H9 (cell line): Measurements from ENCODE around the gene IL1RAPL1. TPM values are rescaled to one million over a fixed set of nuclear protein-coding genes. Genes with fewer than 3 reads are reported as not detected.

Source experiments
- DNase-seq: peaks from one replicate; pipeline ENCODE4 v3.0.0-alpha.2; 2017
- H2AFZ ChIP-seq: one replicate; pipeline ENCODE4 v1.6.1; 2013; ENCODE audit warnings: mild to moderate bottlenecking, low read length, control low read depth, moderate library complexity
- H2AK5ac ChIP-seq: 2 replicates; pipeline ENCODE4 v1.6.1; 2013; ENCODE audit warnings: low read length, control low read depth, mixed read lengths; ENCODE audit not compliant: insufficient read length
- H2BK120ac ChIP-seq: one replicate; pipeline ENCODE4 v1.6.1; 2013; ENCODE audit warnings: low read depth, mild to moderate bottlenecking, low read length, control low read depth, inconsistent platforms; ENCODE audit not compliant: poor library complexity, severe bottlenecking
- H2BK12ac ChIP-seq: 2 replicates; pipeline ENCODE4 v1.6.1; 2013; ENCODE audit warnings: low read length, control low read depth, mixed read lengths, low read depth; ENCODE audit not compliant: insufficient read length
- H2BK15ac ChIP-seq: 2 replicates; pipeline ENCODE4 v1.6.1; 2013; ENCODE audit warnings: low read depth, low read length, control low read depth
- H2BK20ac ChIP-seq: one replicate; pipeline ENCODE4 v1.6.1; 2013; ENCODE audit warnings: low read depth, mild to moderate bottlenecking, low read length, control low read depth, inconsistent platforms; ENCODE audit not compliant: poor library complexity, severe bottlenecking
- H2BK5ac ChIP-seq: 2 replicates; pipeline ENCODE4 v1.6.1; 2013; ENCODE audit warnings: low read length, control low read depth, mixed read lengths; ENCODE audit not compliant: insufficient read length
- H3K14ac ChIP-seq: 2 replicates; pipeline ENCODE4 v1.6.1; 2013; ENCODE audit warnings: low read length, control low read depth; ENCODE audit not compliant: insufficient read depth
- H3K18ac ChIP-seq: 2 replicates; pipeline ENCODE4 v1.6.1; 2013; ENCODE audit warnings: low read depth, mild to moderate bottlenecking, mixed read lengths, low read length, control low read depth; ENCODE audit not compliant: insufficient read length
- H3K23ac ChIP-seq: 2 replicates; pipeline ENCODE4 v1.6.1; 2013; ENCODE audit warnings: low read length, control low read depth, mixed read lengths, low read depth; ENCODE audit not compliant: insufficient read length
- H3K23me2 ChIP-seq: 2 replicates; pipeline ENCODE4 v1.6.1; 2013; ENCODE audit warnings: low read depth, mild to moderate bottlenecking, mixed read lengths, low read length, control low read depth; ENCODE audit not compliant: insufficient read length, poor library complexity, severe bottlenecking
- H3K27ac ChIP-seq: 2 replicates; pipeline ENCODE4 v1.5.1; 2013; ENCODE audit warnings: low read length, control low read depth, mixed read lengths, low read depth; ENCODE audit not compliant: insufficient read length
- H3K27me3 ChIP-seq: 2 replicates; pipeline ENCODE4 v1.6.1; 2013; ENCODE audit warnings: low read length, control low read depth, inconsistent platforms; ENCODE audit not compliant: insufficient read depth
- H3K4ac ChIP-seq: 2 replicates; pipeline ENCODE4 v1.6.1; 2013; ENCODE audit warnings: low read depth, mild to moderate bottlenecking, control low read depth, inconsistent platforms, low read length, moderate library complexity
- H3K4me1 ChIP-seq: 2 replicates; pipeline ENCODE4 v1.6.1; 2013; ENCODE audit warnings: low read length, control low read depth, inconsistent platforms; ENCODE audit not compliant: insufficient read depth
- H3K4me2 ChIP-seq: 2 replicates; pipeline ENCODE4 v1.6.1; 2013; ENCODE audit warnings: low read length, control low read depth, mixed read lengths; ENCODE audit not compliant: insufficient read length, insufficient read depth
- H3K56ac ChIP-seq: 2 replicates; pipeline ENCODE4 v1.6.1; 2013; ENCODE audit warnings: low read depth, mild to moderate bottlenecking, mixed read lengths, low read length, control low read depth; ENCODE audit not compliant: insufficient read length
- H3K79me1 ChIP-seq: 2 replicates; pipeline ENCODE4 v1.6.1; 2013; ENCODE audit warnings: low read depth, mild to moderate bottlenecking, moderate library complexity, low read length, control low read depth, inconsistent platforms; ENCODE audit not compliant: insufficient read depth, poor library complexity, severe bottlenecking
- H3K79me2 ChIP-seq: 2 replicates; pipeline ENCODE4 v1.6.1; 2013; ENCODE audit warnings: low read length, control low read depth, inconsistent platforms; ENCODE audit not compliant: insufficient read depth
- H3K9ac ChIP-seq: 2 replicates; pipeline ENCODE4 v1.6.1; 2013; ENCODE audit warnings: low read length, control low read depth, mixed read lengths; ENCODE audit not compliant: insufficient read length; ENCODE audit errors: extremely low read depth
- H3K9me3 ChIP-seq: one replicate; pipeline ENCODE4 v1.6.1; 2013; ENCODE audit warnings: low read depth, low read length, inconsistent platforms; ENCODE audit not compliant: control insufficient read depth
- H3T11ph ChIP-seq: one replicate; pipeline ENCODE4 v1.6.1; 2013; ENCODE audit warnings: mild to moderate bottlenecking, low read length, control low read depth, inconsistent platforms
- H4K20me1 ChIP-seq: one replicate; pipeline ENCODE4 v1.6.1; 2013; ENCODE audit not compliant: control insufficient read depth, insufficient read length, insufficient read depth
- H4K5ac ChIP-seq: 2 replicates; pipeline ENCODE4 v1.6.1; 2013; ENCODE audit warnings: low read depth, mild to moderate bottlenecking, mixed read lengths, low read length, control low read depth; ENCODE audit not compliant: insufficient read length
- H4K8ac ChIP-seq: replicated peaks from 2 replicates; pipeline ENCODE4 v1.6.1; 2013; ENCODE audit warnings: low read length, control low read depth, mixed read lengths, low read depth; ENCODE audit not compliant: insufficient read length
- H4K91ac ChIP-seq: 2 replicates; pipeline ENCODE4 v1.6.1; 2013; ENCODE audit warnings: low read depth, mild to moderate bottlenecking, moderate library complexity, mixed read lengths, low read length, control low read depth; ENCODE audit not compliant: insufficient read length
- H3K27ac Mint-ChIP-seq, 3 experiments: 2 replicates in 2 of 3; 3 replicates in 1 of 3; pipeline ENCODE4 v1.8.0; 2020 to 2021; ENCODE audit warnings: mixed read lengths in 3 of 3, mild to moderate bottlenecking in 1 of 3, moderate library complexity in 1 of 3
- H3K27me3 Mint-ChIP-seq: 2 replicates; pipeline ENCODE4 v1.8.0; 2021; ENCODE audit warnings: low read depth, mild to moderate bottlenecking, moderate library complexity, mixed read lengths
- H3K36me3 Mint-ChIP-seq, 3 experiments: 2 replicates in 2 of 3; 3 replicates in 1 of 3; pipeline ENCODE4 v1.8.0; 2020 to 2021; ENCODE audit warnings: low read depth in 3 of 3, mixed read lengths in 3 of 3; ENCODE audit not compliant: insufficient read depth in 1 of 3
- H3K4me1 Mint-ChIP-seq, 2 experiments: 2 replicates each; pipeline ENCODE4 v1.8.0; 2020; ENCODE audit warnings: mixed read lengths in 2 of 2
- H3K4me3 Mint-ChIP-seq, 2 experiments: 2 replicates in 1 of 2; 3 replicates in 1 of 2; pipeline ENCODE4 v1.8.0; 2020 to 2021; ENCODE audit warnings: mild to moderate bottlenecking in 2 of 2, mixed read lengths in 2 of 2, moderate library complexity in 1 of 2
- H3K9me3 Mint-ChIP-seq, 2 experiments: 2 replicates in 1 of 2; 3 replicates in 1 of 2; pipeline ENCODE4 v1.8.0; 2020; ENCODE audit warnings: mild to moderate bottlenecking in 2 of 2, mixed read lengths in 2 of 2, moderate library complexity in 1 of 2
- WGBS: extraction: QIAGEN DNeasy Blood & Tissue Kit; methylation state at CpG from one replicate; pipeline ENCODE4 v1.1.7; 2013; ENCODE audit warnings: missing lambda C conversion rate, low lambda C conversion rate, mixed read lengths; ENCODE audit not compliant: insufficient read length; ENCODE audit errors: extremely low coverage; 5-methylcytosine and 5-hydroxymethylcytosine counted together
- total RNA-seq: library from RNA; stranded (reverse); gene quantifications from 2 replicates; pipeline ENCODE4 v1.2.1, GENCODE V29; 2021
- TF ChIP-seq, protein P1 (sequence below): fragments of 200-600 bp; sonication (generic); conservative IDR thresholded peaks from 3 replicates; pipeline ENCODE4 v1.8.0; 2021; ENCODE audit warnings: antibody characterized with exemption, mild to moderate bottlenecking

The IL1RAPL1 gene
- total RNA-seq, 1 experiment from 2014 or later: 0.31 TPM

DNA sequence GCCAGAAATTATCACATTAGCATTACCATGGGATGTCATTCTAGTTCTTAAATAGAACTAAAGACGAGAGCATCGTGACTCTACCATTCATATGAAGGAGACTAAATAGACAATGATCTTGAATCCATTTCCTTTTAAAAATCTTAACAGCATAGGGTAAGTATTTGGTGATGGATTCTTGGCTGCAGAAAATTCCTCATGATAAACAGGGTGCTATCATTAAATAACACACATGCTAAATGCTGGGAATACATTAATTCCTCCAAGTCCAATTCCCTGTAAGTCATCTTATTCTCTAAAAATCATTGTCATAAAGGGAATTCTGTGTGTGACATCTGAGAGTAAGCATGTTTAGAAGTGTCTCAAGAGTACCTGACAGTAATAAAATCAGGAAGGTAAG, 1157.7 kb downstream of the IL1RAPL1 start:
- Histone ChIP-seq H3K9ac (no peak overlapping the region), H4K8ac (no peak overlapping the region), H3K18ac (no peak overlapping the region), H3K14ac (no peak overlapping the region), H3K27me3 (no peaks in the 10 kb centered on the region), H3K79me1 (no peaks in the 10 kb centered on the region), H3K9me3 (no peaks in the 10 kb centered on the region), H3K23ac (no peak overlapping the region), H3K23me2 (no peaks in the 10 kb centered on the region), H3K27ac (no peak overlapping the region), H3K4ac (no peak overlapping the region), H2AFZ (no peak overlapping the region), H4K20me1 (no peaks in the 10 kb centered on the region), H2BK20ac (no peak overlapping the region), H2BK12ac (no peak overlapping the region), H2BK5ac (no peak overlapping the region), H2BK120ac (no peak overlapping the region), H3K56ac (no peak overlapping the region), H4K5ac (no peak overlapping the region), H3K4me2 (no peak overlapping the region), H3K79me2 (no peaks in the 10 kb centered on the region), H3T11ph (no peak overlapping the region), H4K91ac (no peak overlapping the region), H3K4me1 (no peaks in the 10 kb centered on the region), H2BK15ac (no peak overlapping the region), H2AK5ac (no peak overlapping the region)
- TF ChIP-seq, protein P1, sequence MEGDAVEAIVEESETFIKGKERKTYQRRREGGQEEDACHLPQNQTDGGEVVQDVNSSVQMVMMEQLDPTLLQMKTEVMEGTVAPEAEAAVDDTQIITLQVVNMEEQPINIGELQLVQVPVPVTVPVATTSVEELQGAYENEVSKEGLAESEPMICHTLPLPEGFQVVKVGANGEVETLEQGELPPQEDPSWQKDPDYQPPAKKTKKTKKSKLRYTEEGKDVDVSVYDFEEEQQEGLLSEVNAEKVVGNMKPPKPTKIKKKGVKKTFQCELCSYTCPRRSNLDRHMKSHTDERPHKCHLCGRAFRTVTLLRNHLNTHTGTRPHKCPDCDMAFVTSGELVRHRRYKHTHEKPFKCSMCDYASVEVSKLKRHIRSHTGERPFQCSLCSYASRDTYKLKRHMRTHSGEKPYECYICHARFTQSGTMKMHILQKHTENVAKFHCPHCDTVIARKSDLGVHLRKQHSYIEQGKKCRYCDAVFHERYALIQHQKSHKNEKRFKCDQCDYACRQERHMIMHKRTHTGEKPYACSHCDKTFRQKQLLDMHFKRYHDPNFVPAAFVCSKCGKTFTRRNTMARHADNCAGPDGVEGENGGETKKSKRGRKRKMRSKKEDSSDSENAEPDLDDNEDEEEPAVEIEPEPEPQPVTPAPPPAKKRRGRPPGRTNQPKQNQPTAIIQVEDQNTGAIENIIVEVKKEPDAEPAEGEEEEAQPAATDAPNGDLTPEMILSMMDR: no peak
- no peak overlapping the region for H3K4me3 Mint-ChIP-seq
- H3K9me3 Mint-ChIP-seq: peaks cover 3 to 43% of the 10 kb centered on the region in 2 experiments; a peak in 4 of 5 replicates
- H3K36me3 Mint-ChIP-seq: 0 out of 7 replicates have a peak, but pooled peaks cover 0 to 1% (median 0%) of the 10 kb centered on the region in 3 experiments
- DNase-seq: no peak
- no peaks in the 10 kb centered on the region for H3K27me3 Mint-ChIP-seq
- H3K27ac Mint-ChIP-seq: no peak overlapping the region
- peaks cover 15 to 23% of the 10 kb centered on the region in 2 experiments for H3K4me1 Mint-ChIP-seq
- WGBS: no CpG with 5 or more reads among the region's 2 CpGs
